DOHH2 (cell line): ENCODE data around the gene IDUA.
"Not testable (repeated sequence)": the region's sequence is repeated elsewhere in the genome, so short reads cannot be mapped to it uniquely, and the experiment has no call there.

Source experiments
- H3F3A ChIP-seq: fragments of 200-600 bp; sonication (generic), shearing (Covaris generic); 2 replicates; pipeline ENCODE4 v1.6.0; 2016; ENCODE audit warnings: antibody characterized with exemption, mild to moderate bottlenecking; ENCODE audit not compliant: control insufficient read depth, insufficient read depth
- H3K27ac ChIP-seq: fragments of 200-600 bp; sonication (generic); 2 replicates; pipeline ENCODE4 v1.5.1; 2014; ENCODE audit warnings: low read depth, mild to moderate bottlenecking, low read length, moderate library complexity
- H3K27me3 ChIP-seq: fragments of 200-600 bp; sonication (generic); 2 replicates; pipeline ENCODE4 v1.6.1; 2014; ENCODE audit warnings: mild to moderate bottlenecking, low read length, mixed read lengths; ENCODE audit not compliant: control insufficient read depth
- H3K36me3 ChIP-seq: fragments of 200-600 bp; sonication (generic); 2 replicates; pipeline ENCODE4 v1.6.1; 2014; ENCODE audit warnings: mild to moderate bottlenecking, low read length, moderate library complexity, mixed read lengths; ENCODE audit not compliant: control insufficient read depth
- H3K4me1 ChIP-seq: fragments of 200-600 bp; sonication (generic); 2 replicates; pipeline ENCODE4 v1.6.1; 2014; ENCODE audit warnings: mild to moderate bottlenecking, low read length, mixed read lengths; ENCODE audit not compliant: control insufficient read depth
- H3K4me2 ChIP-seq: fragments of 200-600 bp; sonication (generic); 2 replicates; pipeline ENCODE4 v1.6.0; 2014; ENCODE audit warnings: mild to moderate bottlenecking, low read length, moderate library complexity
- H3K4me3 ChIP-seq: fragments of 200-600 bp; sonication (generic); 2 replicates; pipeline ENCODE4 v1.5.1; 2014; ENCODE audit warnings: mild to moderate bottlenecking, low read length, mixed read lengths
- H3K79me2 ChIP-seq: fragments of 200-600 bp; sonication (generic); 2 replicates; pipeline ENCODE4 v1.6.1; 2014; ENCODE audit warnings: mild to moderate bottlenecking, low read length, mixed read lengths; ENCODE audit not compliant: control insufficient read depth
- H3K9me2 ChIP-seq: fragments of 200-600 bp; sonication (generic); replicated peaks from 2 replicates; pipeline ENCODE4 v1.6.1; 2014; ENCODE audit warnings: mild to moderate bottlenecking, low read length, mixed read lengths; ENCODE audit not compliant: control insufficient read depth
- H3K9me3 ChIP-seq: fragments of 200-600 bp; sonication (generic); 2 replicates; pipeline ENCODE4 v1.6.1; 2014; ENCODE audit warnings: antibody characterized with exemption, low read length, mixed read lengths; ENCODE audit not compliant: control insufficient read depth, insufficient read depth
- H4K20me1 ChIP-seq: fragments of 200-600 bp; sonication (generic); 2 replicates; pipeline ENCODE4 v1.6.0; 2014; ENCODE audit warnings: low read depth, mild to moderate bottlenecking, antibody characterized with exemption, low read length, moderate library complexity; ENCODE audit not compliant: control insufficient read depth, insufficient read depth
- EZH2phosphoT487 ChIP-seq: fragments of 200-600 bp; sonication (generic); IDR thresholded peaks from 2 replicates; pipeline ENCODE4 v1.6.1; 2017; ENCODE audit warnings: borderline replicate concordance, mild to moderate bottlenecking, antibody characterized with exemption, low read length, moderate library complexity, mixed read lengths
- TF ChIP-seq, protein P1 (sequence below): fragments of 200-600 bp; sonication (generic); IDR thresholded peaks from one replicate; pipeline ENCODE4 v1.5.1; 2014; ENCODE audit warnings: antibody characterized with exemption, mild to moderate bottlenecking, low read depth, low read length; ENCODE audit not compliant: poor library complexity, severe bottlenecking

Gene IDUA

GRCh38 chr4:986879-987623 lies at the start of gene IDUA:
Gene IDUA (plus strand): TSS chr4:987044. CDS start chr4:987085, 41 bp downstream.
- TF ChIP-seq EZH2phosphoT487 = no peak
- TF ChIP-seq, protein P1, sequence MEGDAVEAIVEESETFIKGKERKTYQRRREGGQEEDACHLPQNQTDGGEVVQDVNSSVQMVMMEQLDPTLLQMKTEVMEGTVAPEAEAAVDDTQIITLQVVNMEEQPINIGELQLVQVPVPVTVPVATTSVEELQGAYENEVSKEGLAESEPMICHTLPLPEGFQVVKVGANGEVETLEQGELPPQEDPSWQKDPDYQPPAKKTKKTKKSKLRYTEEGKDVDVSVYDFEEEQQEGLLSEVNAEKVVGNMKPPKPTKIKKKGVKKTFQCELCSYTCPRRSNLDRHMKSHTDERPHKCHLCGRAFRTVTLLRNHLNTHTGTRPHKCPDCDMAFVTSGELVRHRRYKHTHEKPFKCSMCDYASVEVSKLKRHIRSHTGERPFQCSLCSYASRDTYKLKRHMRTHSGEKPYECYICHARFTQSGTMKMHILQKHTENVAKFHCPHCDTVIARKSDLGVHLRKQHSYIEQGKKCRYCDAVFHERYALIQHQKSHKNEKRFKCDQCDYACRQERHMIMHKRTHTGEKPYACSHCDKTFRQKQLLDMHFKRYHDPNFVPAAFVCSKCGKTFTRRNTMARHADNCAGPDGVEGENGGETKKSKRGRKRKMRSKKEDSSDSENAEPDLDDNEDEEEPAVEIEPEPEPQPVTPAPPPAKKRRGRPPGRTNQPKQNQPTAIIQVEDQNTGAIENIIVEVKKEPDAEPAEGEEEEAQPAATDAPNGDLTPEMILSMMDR = peak; percentile 73
- no peaks in the 10 kb centered on the region for H3K36me3 ChIP-seq
- H3K79me2 ChIP-seq = no peaks in the 10 kb centered on the region
- peak within 1 kb of the TSS; percentile 77 for H3K4me2 ChIP-seq
- no peaks in the 10 kb centered on the region for H3K9me3 ChIP-seq
- peak within 1 kb of the TSS; percentile 76 for H3K4me3 ChIP-seq
- no peaks in the 10 kb centered on the region for H3K9me2 ChIP-seq
- H3K27me3 ChIP-seq = no peaks in the 10 kb centered on the region
- no peaks in the 10 kb centered on the region for H3F3A ChIP-seq
- H3K27ac ChIP-seq = 0 out of 2 replicates have a peak within 1 kb of the TSS, but pooled peaks have one; percentile 18
- H3K4me1 ChIP-seq = peaks cover 19% of the 10 kb centered on the region
- no peaks in the 10 kb centered on the region for H4K20me1 ChIP-seq

- H3K4me3 ChIP-seq, H3K79me2 ChIP-seq, H3K27ac ChIP-seq, H3K9me3 ChIP-seq, H3K4me2 ChIP-seq, H4K20me1 ChIP-seq, H3K9me2 ChIP-seq, H3K36me3 ChIP-seq: not testable (repeated sequence)
- Histone ChIP-seq H3K27me3 (peaks cover 19% of the 10 kb centered on the region), H3F3A (peaks cover 19% of the 10 kb centered on the region), H3K4me1 (peaks cover 29% of the 10 kb centered on the region)
Observed at GRCh38 chr4:939508-939907, 47.3 kb upstream of the IDUA start.

DNA sequence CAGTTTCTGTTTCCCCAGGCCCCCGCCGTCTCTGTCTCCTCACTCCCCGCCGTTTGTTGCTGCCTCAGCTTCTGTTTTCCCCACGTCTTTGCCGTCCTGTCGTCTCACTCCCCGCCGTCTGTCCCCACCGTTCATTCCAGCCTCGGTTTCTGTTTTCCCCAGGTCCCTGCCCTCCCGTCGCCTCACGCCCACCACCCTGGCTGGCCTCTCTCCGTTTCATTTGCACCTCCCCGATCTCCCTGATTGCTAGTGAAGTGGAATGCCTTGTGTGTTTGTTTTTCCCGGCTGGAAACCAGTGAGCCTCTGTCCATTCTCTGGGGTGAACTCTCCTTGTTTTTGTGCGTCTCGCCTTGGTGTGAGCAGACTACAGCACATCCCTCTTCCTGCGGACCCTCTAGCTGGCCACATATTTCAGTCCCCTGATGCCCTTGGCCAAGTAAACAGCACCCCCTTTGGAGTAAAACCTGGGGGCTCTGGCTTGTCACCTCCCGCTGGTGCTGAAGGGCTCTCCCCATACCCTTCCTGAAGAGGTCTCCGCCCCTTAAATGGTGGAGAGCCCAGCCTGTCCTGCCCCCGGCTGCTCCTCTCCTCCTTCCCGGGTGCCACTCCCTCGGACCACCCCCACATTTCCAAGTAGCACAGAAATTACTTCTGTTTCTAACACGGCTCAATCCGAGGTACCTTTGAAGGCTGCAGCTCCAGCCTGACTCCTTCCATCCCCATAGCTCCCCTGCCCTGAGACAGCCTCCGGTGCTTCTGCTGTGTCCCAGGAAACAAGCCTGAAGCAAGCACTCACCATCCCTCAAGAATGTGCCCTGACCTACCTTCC lies 41.4 kb upstream of the IDUA start:
- no peaks in the 10 kb centered on the region for H3K36me3 ChIP-seq
- no peaks in the 10 kb centered on the region for H3K4me1 ChIP-seq
- H3K79me2 ChIP-seq = no peaks in the 10 kb centered on the region
- H3K27me3 ChIP-seq = no peaks in the 10 kb centered on the region
- H4K20me1 ChIP-seq = 0 out of 2 replicates have a peak, but pooled peaks cover 8% of the 10 kb centered on the region
- no peaks in the 10 kb centered on the region for H3K9me2 ChIP-seq
- TF ChIP-seq EZH2phosphoT487 = no peak
- TF ChIP-seq, protein P1 = no peak
- H3F3A ChIP-seq = no peaks in the 10 kb centered on the region
- no peak overlapping the region for H3K27ac ChIP-seq
- no peaks in the 10 kb centered on the region for H3K9me3 ChIP-seq
- no peak overlapping the region for H3K4me2 ChIP-seq
- no peak overlapping the region for H3K4me3 ChIP-seq

GRCh38 chr4:946103-946450 lies 40.8 kb upstream of the IDUA start:
- TF ChIP-seq, protein P1 = no peak
- no peak for TF ChIP-seq EZH2phosphoT487
- Histone ChIP-seq H3F3A (no peaks in the 10 kb centered on the region), H3K27ac (no peak overlapping the region), H3K4me3 (no peak overlapping the region), H3K9me3 (no peaks in the 10 kb centered on the region), H3K27me3 (no peaks in the 10 kb centered on the region), H3K36me3 (no peaks in the 10 kb centered on the region), H3K9me2 (no peaks in the 10 kb centered on the region), H3K79me2 (no peaks in the 10 kb centered on the region), H3K4me2 (no peak overlapping the region), H3K4me1 (no peaks in the 10 kb centered on the region), H4K20me1 (0 out of 2 replicates have a peak, but pooled peaks cover 8% of the 10 kb centered on the region)
